Stimulated activated CD4-positive, alpha-beta T cell treated with anti-CD3 and anti-CD28 coated beads, Interleukin-4, amount 100 ng/mL, for 24 hours (primary cell): Measurements from ENCODE around the gene ZBTB42.
A peak's percentile ranks its signal among the peaks of the same experiment; 100 is the strongest.

ENCODE experiments used
- DNase-seq: peaks from one replicate; pipeline ENCODE4 v3.0.0-alpha.2; 2020

ZBTB42 gene

DNA sequence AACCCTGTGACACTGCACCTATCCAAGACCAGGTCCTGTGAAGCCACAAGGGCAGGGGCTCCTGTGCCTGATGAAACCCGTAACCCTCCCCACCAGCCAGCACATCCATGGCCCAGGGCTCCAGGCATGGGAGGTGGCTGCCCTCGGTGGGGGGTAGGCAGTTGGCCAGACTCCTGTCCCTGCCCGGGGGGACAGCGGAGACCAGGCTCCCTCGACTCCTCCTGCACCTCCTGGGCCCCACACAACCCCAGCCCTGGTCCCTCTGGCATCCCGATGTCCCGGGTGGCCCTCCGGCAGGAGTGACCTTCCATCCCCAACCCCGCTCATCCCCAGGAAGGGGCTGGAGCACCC, 16.7 kb upstream of the ZBTB42 start:
- DNase-seq, result no peak

DNA sequence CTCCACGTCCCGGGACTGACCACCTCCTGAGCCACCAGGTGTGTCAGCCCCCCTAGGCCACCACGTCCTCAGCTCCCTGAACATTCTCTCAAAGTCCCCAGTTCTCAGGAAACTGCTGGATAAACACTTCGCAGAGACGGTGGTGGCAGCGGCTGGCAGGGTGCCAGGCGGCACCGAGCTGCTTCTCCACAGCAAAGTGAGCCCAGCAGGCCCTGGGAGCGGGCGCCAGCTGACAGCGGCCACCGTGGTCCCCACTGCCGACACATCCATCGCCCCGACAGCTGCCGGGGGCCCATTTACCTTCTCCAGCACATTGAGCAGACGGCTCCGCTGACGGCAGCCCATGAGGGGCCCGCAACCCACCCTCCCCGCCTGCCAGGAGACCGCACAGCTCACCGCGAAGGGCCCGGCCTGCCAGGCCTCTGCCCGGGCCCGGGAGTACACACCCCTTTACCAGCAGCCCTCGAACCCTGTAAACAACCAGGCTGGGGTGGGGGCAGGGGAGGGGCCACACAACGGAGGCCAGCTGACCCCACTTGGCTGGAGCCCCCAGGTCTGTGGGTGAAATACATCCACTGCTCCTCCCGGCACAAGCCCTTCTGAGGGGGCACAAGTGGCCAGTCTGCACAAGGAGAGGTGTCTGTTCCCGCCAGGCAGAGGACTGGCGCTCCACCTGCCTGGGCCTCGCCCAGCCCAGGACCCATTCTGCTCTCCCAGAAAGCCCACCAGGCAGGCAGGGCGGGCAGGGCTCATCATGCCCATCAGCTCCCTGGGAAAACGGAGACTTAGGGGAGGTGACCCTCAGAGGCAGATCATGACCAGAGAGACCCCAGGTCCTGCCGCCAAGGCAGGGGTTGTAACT, 15.8 kb upstream of the ZBTB42 start:
- no peak for DNase-seq

DNA sequence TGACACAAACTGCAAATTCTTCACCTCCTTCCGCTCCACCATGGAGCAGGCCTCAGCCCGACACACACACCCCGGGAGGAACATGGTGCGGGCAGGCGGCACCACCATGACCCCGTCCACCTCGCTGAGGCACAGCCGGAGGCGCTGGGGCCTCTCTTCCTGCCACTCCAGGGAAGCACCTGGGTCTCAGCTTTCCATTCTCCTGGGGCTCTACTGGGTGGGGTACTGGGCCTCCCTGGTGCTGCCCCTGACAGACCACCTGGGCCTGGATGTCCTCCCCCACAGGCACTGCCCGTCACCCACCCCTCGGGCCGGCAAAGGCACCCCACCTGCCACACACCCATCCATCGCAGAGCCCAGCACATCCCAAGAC, 15.2 kb upstream of the ZBTB42 start:
- DNase-seq, result no peak

DNA sequence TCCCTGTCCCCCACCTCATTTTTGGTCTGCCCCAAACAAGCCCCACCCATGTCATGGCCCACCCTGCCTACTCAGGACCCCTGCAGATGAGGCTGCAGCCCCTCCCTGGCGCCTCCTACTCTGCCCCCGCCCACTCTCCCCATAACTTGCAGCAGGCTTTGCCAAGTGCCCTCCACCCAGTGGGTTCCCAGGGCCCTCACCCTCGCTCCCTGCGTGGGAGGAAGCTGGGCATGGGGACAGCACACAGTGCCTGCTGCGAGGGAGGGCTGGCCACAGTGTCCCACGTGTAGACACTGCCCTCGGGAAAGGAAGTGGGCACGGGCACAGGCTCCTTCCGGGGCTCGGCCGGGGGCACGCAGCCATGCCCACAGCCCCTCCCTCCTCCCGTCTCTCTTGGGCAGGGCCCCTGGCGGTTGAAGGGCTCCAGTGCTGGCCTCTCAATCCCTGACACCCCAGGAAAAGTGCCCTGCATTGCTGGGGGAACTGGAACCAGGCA, 14.8 kb upstream of the ZBTB42 start:
- no peak for DNase-seq

DNA sequence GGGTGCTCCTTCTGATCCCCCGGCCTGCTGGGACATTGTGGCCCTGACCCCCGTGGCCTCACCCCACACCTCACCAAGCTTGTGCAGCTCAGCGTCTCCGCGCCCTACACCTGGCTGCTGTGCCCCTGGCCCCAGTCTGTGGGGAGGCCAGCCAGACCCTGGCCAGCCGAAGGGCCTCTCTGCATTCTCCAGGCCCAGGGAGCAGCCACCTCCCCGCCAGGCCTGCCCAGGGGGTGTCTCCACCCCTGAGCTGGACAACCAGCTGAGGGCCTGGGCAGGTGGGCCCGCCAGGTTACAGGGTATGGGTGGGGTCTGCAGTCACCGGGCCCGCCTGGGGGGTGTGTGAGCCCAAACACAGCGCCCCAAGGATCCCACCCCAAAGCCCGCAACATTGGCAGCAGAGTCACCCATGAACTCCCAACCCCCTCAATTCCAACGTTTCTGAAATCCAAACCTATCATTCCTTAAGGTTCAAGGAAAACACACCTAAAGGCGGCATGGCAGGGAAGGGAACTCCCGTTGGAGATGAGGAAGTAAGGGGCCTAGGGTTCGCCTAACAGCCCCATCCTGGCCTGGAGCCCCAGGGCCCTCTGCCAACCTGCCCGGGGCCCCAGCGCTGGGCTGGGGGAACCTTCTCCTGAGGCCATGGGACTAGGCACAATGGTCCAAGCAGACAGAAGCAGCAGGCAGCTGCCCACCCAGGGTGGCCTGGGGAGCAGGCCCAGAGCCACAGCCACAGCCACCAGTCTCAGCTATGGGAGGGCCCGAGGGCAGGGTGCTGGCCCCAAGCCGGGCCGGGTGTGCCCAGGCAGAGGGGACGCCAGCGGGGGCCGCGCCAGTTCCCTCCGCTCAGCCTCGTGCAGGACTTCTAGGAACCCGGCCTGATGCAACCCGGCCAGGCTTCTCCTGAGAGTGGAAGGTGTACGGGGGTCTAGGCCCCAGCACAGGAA, 13.9 kb upstream of the ZBTB42 start:
- no peak for DNase-seq

DNA sequence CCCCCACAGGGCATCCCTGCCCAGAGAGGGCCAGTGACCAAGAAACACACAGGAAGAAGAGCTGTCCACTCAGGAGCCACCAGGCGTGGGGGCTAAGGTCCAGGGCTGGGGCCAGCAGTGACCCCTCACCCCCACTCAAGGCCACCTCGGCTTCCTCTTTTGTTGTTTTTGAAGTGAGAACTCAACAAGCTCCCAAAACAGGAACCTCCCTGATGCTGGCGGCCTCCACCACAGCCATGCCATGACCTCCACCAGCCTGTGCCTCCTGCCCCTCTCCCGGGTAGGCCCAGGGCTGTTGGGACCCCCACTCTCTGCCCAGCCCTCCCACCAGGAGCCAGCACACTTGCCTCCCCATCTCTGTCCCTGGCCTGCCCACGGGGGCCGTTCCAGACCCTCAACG, 13.2 kb upstream of the ZBTB42 start:
- no peak for DNase-seq

DNA sequence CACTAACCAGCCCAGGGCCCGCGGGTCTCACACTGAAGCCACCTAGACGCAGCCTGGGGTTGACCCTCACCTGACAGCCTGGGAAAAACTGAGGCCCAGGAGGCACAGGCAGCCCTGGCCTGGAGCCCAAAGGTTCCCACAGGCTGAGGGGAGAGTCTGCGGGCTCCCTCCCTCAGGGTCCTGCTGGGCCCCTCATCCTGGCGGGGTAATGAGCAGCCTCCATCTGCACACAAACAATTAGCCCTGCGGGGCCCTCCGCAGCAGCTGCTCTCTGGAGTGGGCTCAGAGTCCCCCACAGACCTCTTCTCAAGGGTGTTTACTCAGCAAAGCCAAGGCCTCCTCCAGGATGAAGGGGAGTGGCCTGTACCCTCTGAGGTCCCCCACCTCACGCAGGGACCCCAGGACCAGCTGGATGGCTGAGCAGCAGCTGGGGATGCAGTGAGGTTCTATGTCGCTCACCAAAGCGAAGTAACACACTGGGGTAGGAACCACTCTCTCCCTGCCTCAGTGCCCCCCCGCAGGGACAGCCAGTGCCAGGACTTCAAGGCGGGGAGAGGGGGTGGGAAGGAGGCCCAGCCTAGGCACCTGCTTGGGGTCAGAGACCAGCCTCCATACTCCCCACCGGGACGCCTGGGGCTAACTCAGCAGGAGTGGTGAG, 12.6 kb upstream of the ZBTB42 start:
- DNase-seq, result no peak

DNA sequence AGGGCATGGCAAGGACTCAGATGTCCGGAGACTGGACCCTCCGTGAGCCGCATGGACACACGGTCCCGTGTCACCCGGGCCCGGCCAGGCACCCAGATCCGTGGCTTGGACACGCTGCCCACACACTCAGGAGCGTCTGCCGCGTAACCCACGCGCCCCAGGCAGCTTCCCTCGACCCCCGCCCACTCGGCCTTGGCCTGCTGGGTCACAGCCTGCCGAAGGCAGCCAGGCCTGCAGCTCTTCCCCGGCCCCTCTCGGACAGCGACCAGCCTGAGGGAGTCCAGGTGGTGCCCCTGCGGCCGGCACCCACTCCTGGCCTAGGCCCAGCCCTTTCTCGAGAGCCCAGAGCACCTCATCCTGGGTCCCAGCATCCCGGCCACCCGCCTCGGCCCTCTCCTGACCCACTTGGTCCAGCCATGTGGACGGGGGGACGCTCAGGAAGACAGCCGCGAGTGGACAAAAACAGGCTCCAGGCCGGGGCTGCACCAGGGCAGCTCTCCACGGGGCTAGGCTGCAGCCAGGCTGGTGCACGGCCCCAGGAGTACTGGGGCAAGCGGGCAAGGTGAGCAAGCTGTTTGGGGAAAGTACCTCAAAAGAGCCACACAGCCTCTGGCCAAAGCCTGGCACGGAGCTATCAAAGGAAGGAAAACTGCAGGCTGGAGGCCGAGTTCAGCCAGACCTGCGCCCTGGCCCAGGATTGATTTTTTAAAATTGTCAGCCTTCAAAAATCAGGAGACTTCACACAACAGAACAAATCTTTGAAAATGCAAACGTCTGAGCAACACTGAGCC, 11.8 kb upstream of the ZBTB42 start:
- no peak for DNase-seq

DNA sequence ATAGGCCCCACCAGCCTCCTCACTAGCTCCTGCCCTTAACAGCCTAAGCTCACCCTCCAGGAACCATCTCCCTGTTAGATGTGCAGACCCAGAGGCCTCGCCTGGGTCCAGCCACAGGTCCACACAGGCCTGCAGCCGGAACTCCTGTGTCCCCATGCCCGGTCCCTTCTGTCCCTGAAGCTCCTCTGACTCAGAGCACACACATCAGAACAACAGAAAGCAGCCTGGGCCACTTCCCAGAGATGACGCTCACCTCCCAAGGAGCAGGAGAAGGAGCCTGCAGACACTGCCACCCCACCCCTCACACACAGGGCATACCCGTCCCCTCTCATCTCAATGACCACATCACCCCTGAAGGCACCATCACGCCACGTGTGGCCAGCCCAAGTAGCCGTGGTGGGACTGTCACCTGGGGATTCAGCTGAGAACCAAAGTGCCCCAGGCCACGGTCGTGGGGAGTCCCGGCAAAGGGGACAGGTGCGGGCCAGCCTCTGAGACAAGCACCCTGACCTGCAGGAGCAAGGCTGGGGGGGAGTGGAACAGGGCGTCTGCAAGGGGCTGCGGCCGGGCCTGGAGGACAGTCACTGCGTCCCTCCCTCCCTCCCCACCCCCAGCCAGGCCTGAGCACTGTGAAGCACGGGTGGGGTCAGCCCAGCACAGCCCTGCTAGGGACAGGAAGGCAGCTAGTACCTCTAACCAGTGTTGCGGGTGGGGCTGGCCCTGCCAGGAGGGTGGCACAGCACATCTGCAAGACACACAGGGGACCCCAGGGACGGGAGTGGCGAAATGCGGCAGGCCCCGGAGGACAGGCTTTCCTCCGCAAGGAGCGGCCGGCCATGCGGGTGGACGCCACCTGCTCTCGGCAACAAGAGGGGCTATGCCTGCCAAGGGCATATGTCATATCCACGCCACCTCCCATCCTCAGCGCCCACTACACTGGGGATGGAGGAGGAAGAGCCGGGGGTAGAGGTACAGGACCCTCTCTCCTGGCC, 10.9 kb upstream of the ZBTB42 start:
- no peak for DNase-seq

DNA sequence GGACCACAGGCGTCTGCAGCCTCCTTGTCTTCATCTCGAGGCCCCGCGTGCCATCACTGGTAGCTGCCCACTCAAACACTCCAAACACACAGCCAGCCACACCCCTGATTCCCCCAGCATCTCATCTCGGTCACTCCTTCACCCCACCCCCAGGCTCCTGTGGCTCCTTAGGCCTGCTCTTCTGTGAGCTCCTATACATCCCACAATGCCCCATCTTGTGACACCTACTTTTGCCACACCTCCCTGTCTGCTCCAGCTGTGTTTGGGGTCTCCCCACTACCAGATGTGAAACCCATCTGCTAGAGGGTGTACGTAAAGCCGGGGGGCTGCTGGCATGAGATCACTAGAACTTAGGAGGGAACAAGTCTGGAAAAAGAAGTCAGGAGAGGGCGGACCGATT, 9.5 kb upstream of the ZBTB42 start:
- no peak for DNase-seq

DNA sequence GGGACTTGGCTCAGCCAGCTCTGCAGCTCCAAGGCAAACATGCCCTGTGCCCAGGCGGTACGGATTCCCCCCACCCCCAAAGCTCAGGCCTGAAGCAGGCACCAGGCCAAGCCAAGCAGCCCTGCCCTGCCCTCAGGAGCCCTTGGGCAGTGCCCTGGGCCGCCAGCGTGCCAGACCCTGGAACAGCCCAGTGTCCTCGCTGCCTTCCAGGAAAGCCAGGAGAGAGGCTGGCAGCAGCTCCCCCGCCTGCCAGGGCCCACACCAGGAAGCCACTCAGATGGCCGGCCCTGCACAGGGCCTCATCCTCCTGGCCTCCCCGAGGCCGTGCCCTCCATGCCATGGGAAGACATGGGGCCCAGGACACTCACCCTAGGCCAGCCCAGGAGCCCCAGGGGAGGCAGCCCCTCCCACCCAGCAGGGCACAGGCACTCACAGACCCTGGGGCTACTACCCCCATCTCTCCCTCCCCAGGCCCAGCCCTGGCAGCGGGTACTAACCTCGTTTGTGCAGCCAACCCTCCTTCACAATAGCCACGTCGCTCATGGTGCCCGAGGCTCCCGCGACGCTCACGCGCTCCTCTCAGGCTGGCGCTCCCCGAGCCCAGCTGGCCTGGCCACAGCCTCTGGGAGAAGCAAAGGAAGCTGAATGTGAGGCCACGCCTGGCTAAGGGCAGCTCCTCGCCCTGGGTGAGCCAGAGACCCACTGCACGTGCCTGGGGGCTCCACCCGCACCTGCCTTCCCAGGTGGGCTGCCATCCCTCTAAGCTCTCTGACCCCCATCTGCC, 8.6 kb upstream of the ZBTB42 start:
- DNase-seq, result no peak

DNA sequence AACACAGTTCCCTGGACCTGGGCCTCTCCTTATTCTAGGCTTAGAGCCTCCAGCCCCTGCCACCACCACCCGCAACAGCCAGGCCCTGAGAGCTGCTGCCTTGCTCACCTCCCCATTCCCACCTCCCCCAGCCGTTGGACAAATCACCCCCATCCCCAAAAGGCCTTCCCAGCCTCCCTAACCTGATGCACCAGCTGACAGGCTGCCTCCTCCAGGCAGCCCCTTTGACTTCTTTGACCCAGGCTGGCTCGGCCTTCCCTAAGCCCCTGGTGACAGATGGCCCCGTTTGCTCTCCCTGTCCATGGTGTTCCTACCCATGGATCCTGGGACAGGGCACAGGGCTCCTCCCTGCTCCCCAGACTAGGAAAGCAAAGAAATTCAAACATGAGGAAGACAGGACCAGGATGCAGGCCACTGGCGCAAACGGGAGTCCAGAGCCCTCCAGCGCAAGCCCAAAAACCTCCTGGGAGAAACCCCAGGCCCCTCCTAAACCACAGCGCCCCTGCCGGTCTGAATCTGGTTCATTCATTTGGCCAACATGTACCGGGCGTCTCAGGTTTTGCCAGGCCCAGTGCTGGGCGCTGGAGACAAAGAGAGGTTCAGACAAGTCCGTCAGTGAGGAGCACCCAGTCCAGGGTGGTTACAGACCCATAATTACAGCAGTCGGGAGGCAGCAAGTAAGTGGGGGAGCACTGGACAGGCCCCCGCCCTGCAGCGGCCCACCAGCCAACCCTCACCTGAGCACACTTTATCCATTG, 7.8 kb upstream of the ZBTB42 start:
- DNase-seq, result no peak

DNA sequence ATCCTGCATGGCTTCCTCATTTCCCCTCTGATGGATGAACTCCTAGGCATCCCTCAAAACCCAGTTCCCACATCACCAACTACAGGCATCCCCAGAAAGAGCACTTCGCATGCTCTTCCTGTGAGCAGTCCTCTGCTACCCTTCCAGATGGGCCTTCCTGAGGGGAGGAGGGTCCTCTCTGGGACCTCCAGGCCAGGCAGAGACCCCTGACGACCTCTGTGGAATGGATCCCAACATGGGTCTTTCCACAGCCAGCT, 7.3 kb upstream of the ZBTB42 start:
- no peak for DNase-seq

DNA sequence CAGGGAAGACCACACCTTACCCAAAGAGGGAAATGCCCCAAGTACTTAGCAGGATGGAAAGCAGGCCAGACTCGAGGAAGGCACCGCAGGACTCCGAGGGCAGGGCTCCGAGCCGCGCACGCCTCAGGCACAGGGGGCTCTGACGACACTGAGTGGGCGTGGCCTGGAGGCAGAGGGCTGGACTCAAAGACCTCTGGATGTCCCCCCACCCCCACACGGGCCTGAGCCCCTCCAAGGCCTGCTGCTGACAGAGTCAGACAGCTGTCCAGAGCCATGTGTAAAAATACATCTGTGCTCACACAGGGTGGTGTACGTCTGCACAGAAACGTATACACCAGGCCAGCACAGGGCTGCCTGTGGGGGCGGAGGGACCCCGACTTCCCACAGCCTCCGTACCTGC, 6.8 kb upstream of the ZBTB42 start:
- DNase-seq, result peak; percentile 40

DNA sequence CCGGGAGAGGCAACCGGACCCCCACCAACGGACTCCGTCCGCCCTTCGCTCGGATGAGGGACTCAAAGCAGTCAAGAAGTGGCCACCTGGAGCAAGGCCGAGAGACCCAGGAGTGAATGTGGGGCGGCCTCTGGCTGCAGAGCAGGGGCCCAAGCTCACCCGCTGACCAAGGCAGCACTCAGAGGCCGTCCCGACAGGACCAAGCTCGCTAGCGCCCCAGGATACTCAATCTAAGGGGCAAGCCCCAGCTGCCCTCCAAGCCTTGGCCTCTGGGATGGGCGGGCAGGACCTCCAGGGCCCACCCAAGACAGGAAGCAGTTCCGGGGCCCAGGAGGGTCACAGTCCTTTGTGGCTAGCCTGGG, 6.3 kb upstream of the ZBTB42 start:
- DNase-seq, result no peak

DNA sequence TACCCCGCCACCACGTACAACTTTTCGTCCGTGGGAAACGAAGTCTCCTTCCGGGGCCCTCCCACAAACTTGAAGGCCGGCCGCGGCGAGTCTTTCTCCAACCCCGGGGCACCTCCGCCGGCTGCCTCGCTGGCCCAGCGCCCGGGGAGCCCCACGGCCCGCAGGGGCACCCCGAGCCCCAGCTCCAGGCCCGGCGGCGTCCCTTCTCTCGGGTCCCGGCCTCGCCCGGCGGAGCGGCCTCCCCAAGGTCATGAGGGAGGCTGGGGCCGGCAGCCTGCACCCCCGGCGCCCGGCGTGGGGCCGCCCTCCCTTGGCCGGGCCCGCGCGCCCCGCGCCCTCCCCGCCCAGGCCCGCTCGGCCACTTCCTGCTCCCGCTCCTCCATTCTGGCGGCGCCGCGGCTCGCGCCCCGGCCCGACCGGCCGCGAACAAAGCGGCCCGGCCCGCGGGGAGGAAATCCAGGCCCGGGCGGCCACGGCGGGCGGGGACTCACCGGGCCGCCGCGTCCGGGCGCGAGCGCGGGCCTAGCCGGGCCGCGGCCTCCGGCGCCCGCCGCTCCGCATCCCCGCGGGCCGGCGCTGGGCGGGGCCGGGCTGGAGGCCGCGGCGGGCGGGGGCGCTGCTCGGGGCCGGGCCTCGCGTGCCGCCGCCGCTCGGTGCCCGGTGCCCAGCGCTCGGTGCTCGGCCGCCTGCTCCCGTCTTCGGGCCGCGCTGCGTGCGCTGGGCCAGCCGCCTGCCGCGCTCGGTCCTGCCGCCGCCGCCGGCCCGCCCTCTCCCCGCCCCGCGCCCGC, 5.7 kb upstream of the ZBTB42 start, which contains the start of gene AKT1:
Gene AKT1 (minus strand): TSS at position 756 of the 788 bp plus-strand sequence. CDS start 3,105 bp downstream, outside the sequence.
- no peak for DNase-seq

DNA sequence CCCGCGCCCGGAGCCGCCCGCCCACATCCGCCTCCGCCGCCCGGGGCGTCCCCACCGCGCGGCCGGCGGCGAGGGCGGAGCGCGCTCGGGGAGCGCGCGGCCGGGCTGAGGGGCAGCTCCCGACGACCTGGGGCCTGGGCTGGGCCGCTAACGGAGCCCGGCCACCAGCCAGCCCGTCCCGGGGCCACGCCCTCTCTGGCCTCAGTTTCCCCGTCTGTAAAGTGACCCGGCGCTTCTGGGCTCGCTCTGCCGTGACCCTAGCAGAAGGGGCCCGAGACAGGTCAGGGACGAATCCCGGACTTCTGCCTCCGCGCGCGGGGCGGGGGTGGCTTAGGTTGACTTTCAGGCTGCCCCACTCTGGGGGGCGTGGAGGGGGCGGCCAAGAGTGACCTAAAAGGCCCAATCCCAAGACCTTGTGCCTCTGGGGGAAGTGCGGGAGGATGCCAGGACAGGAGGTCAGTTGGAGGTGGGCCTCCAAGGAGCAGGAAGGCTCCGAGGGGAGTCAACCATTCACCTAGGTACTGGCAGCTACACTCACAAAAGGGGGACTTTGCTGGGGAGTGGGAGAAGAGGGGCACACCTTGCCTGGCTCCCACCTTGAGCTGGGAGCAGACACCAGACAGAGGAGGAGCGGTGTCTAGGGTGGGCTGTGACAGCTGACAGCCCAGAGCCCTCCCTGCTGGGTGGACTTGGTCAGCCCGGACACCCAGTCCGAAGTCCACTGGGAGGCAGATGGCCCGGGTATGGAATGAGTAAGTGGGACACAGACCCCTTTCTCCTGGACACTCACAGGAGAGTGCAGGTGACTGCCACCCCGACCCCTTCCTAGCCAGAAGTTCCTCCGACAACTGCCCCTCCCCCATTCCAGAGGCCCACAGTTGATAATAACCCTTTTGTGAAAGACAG, 4.9 kb upstream of the ZBTB42 start:
- DNase-seq, result peak; percentile 34

DNA sequence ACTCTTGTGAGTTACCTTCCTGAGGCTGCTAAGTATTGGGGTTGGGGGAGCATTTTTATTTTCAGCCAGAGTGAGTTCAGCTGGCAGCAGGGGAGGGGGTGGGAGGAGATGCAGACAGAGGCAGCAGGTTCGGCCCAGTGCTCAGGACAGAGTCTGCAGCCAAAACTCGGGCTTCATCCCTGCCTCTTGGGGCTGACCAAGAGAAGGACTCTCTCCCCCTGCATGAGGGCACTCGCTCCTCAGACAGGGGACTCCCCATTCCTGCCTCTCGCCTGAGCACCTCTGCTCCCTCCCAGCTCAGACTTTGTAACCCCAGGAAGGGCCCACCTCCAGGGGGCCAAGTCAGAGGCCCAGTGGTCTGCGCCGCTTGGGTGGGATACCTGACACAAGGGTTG, 4.2 kb upstream of the ZBTB42 start:
- DNase-seq, result no peak
